ENCODE results near the gene BUD13.

The BUD13 gene

GRCh38 chr11:116782728-116783127 lies 9.9 kb upstream of the BUD13 start:
- Histone ChIP-seq H3K4me1 (peaks cover 0 to 17% (median 13%) of the 10 kb centered on the region in 4 donors), H3K9me3 (no peaks in the 10 kb centered on the region), H3K27ac (no peak overlapping the region), H3K27me3 (no peaks in the 10 kb centered on the region), H3K4me3 (no peak overlapping the region), H3K36me3 (peaks cover 78 to 89% (median 78%) of the 10 kb centered on the region in 3 donors)
- TF ChIP-seq CTCF (IDR thresholded peaks at IDR 0.05): no peak
- intact Hi-C loops (cut with DNase I; ENCODE audit: low total_unique reads): loop anchor here (10.0 kb wide), 1 partner anchor 452 kb away; the partner anchor contains the start of genes PCSK7 and RNF214
- no peak for DNase-seq

GRCh38 chr11:116778556-116778955 lies 5.8 kb upstream of the BUD13 start:
- H3K4me3 ChIP-seq: no peak overlapping the region
- no peak for TF ChIP-seq CTCF (IDR thresholded peaks at IDR 0.05)
- peaks cover 48 to 77% (median 54%) of the 10 kb centered on the region in 3 donors for H3K36me3 ChIP-seq
- H3K27ac ChIP-seq: no peak overlapping the region
- no peaks in the 10 kb centered on the region for H3K27me3 ChIP-seq
- H3K9me3 ChIP-seq: no peaks in the 10 kb centered on the region
- no peak for DNase-seq
- intact Hi-C loops (cut with DNase I; ENCODE audit: low total_unique reads): no loop called here
- peaks cover 0 to 4% (median under 1%) of the 10 kb centered on the region in 4 donors for H3K4me1 ChIP-seq

GRCh38 chr11:116777056-116777455 lies 4.3 kb upstream of the BUD13 start:
- Histone ChIP-seq H3K4me1 (peaks cover 0 to 8% (median 3%) of the 10 kb centered on the region in 4 donors), H3K9me3 (no peaks in the 10 kb centered on the region), H3K27ac (no peak overlapping the region), H3K36me3 (peaks cover 33 to 62% (median 39%) of the 10 kb centered on the region in 3 donors), H3K4me3 (no peak overlapping the region), H3K27me3 (no peaks in the 10 kb centered on the region)
- TF ChIP-seq CTCF (IDR thresholded peaks at IDR 0.05): no peak
- no peak for DNase-seq
- intact Hi-C loops (cut with DNase I; ENCODE audit: low total_unique reads): no loop called here

GRCh38 chr11:116776522-116776984 lies 3.8 kb upstream of the BUD13 start:
- H3K4me1 ChIP-seq: peaks cover 0 to 13% (median 7%) of the 10 kb centered on the region in 4 donors
- intact Hi-C loops (cut with DNase I; ENCODE audit: low total_unique reads): no loop called here
- DNase-seq: no peak
- no peaks in the 10 kb centered on the region for H3K9me3 ChIP-seq
- H3K36me3 ChIP-seq: peaks cover 28 to 57% (median 34%) of the 10 kb centered on the region in 3 donors
- no peak for TF ChIP-seq CTCF (IDR thresholded peaks at IDR 0.05)
- H3K27me3 ChIP-seq: no peaks in the 10 kb centered on the region
- H3K4me3 ChIP-seq: no peak overlapping the region
- H3K27ac ChIP-seq: no peak overlapping the region

- Histone ChIP-seq H3K27ac (no peak overlapping the region), H3K27me3 (no peaks in the 10 kb centered on the region), H3K4me1 (peaks cover 0 to 19% (median 12%) of the 10 kb centered on the region in 4 donors), H3K36me3 (peaks cover 24 to 51% (median 31%) of the 10 kb centered on the region in 3 donors), H3K9me3 (no peaks in the 10 kb centered on the region), H3K4me3 (no peak overlapping the region)
- no peak for TF ChIP-seq CTCF (IDR thresholded peaks at IDR 0.05)
- intact Hi-C loops (cut with DNase I; ENCODE audit: low total_unique reads): no loop called here
- no peak for DNase-seq
Measured at GRCh38 chr11:116775975-116776374, 3.2 kb upstream of the BUD13 start.

- H3K27me3 ChIP-seq: no peaks in the 10 kb centered on the region
- H3K4me1 ChIP-seq: peaks cover 0 to 28% (median 14%) of the 10 kb centered on the region in 4 donors
- H3K4me3 ChIP-seq: no peak overlapping the region
- intact Hi-C loops (cut with DNase I; ENCODE audit: low total_unique reads): no loop called here
- TF ChIP-seq CTCF (IDR thresholded peaks at IDR 0.05): no peak
- H3K36me3 ChIP-seq: peaks cover 17 to 41% (median 22%) of the 10 kb centered on the region in 3 donors
- H3K27ac ChIP-seq: no peak overlapping the region
- no peaks in the 10 kb centered on the region for H3K9me3 ChIP-seq
- no peak for DNase-seq
Measured at GRCh38 chr11:116774661-116775060, 1.9 kb upstream of the BUD13 start.
